Measurements from ENCODE around the gene VMP1.

Gene VMP1

DNA sequence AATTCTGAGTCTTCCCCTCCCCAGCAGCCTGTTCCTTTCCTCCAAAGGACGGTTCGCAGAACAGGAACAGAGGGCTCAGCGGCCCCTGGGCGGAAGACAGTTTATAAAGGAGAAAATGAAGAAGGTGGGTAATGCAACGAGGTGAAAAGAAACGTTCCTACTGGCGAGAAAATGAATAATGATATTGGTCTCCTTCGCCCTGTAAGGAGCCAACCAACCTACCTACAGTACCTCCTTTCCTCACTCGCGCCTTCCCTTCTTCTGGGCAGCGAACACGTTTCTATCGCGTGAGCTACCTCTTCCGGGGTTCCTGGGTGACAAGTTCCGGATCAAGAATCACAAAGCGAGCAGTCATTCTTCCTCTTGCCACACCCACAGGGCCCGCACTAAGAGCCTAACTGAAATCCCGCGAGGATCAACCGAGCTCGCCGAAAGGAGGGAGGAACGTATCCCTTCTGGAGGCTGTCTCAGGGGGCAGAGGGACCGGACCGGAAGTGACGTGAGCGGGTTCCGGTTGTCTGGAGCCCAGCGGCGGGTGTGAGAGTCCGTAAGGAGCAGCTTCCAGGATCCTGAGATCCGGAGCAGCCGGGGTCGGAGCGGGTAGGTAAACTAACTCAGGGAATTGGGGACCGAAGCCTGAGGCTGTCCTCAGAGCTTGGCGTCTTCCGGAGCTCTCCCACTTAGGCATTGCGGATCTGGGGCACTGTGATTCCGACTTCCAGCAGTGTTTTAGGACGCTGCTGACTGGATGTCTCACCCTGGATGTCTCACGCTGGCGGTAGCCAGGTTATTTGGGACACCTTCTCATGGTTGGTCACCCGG is at the start of gene VMP1, which contains the start of gene PTRH2:
Gene VMP1, plus strand, starts transcription at position 506 of the 822 bp plus-strand sequence. CDS start 23,793 bp downstream, outside the sequence.
Gene PTRH2, minus strand, starts transcription at position 282 of the 822 bp plus-strand sequence. CDS start 9,452 bp downstream, outside the sequence.
- DNase-seq (ENCODE audit: low read depth) = peak; percentile 98
- TF ChIP-seq, protein P1, sequence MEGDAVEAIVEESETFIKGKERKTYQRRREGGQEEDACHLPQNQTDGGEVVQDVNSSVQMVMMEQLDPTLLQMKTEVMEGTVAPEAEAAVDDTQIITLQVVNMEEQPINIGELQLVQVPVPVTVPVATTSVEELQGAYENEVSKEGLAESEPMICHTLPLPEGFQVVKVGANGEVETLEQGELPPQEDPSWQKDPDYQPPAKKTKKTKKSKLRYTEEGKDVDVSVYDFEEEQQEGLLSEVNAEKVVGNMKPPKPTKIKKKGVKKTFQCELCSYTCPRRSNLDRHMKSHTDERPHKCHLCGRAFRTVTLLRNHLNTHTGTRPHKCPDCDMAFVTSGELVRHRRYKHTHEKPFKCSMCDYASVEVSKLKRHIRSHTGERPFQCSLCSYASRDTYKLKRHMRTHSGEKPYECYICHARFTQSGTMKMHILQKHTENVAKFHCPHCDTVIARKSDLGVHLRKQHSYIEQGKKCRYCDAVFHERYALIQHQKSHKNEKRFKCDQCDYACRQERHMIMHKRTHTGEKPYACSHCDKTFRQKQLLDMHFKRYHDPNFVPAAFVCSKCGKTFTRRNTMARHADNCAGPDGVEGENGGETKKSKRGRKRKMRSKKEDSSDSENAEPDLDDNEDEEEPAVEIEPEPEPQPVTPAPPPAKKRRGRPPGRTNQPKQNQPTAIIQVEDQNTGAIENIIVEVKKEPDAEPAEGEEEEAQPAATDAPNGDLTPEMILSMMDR (IDR thresholded peaks at IDR 0.05; ENCODE audit: control insufficient read depth, insufficient read depth, low read depth, low read length, missing control alignments) = no peak

DNA sequence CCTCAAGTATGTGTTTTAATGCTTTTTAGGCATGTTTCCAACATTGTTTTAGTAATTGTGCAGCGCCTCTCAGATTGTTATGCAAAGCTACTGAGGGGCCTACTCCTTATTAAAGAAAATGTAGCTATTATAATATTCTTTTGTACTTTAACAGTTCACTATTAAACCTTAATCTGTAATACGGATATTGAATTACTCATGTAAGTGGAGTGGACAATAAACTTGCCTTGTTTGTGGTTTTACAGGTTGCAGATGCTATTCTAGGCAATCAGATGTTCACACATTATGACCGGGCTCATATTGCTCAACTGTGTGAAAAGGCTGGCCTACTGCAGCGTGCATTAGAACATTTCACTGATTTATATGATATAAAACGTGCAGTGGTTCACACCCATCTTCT is 41.2 kb upstream of the VMP1 start:
- TF ChIP-seq, protein P1 (IDR thresholded peaks at IDR 0.05; ENCODE audit: control insufficient read depth, insufficient read depth, low read depth, low read length, missing control alignments) = no peak
- no peak overlapping the region for H3K4me3 ChIP-seq (ENCODE audit: control insufficient read depth, low read depth, low read length)
- DNase-seq (ENCODE audit: low read depth) = no peak

More for the DNA sequence above, at the start of gene VMP1, which contains the start of gene PTRH2:
- H3K4me3 ChIP-seq (ENCODE audit: control insufficient read depth, low read depth, low read length) = peak within 1 kb of the TSS; percentile 78

DNA sequence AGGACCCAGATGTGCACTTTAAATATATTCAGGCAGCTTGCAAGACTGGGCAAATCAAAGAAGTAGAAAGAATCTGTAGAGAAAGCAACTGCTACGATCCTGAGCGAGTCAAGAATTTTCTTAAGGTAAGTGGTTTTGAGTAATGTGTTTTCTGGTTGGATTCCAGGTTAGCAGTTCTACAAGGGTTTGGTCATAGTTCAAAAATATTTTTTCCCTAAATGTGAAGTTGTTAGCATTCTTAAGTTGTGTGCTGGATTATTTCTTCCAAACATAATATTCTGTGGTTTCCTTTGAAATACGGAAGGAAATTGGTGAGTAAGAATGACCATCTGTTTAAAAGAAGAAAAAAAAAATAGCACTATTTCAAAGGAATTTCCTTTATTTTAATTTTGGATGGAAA is 38.6 kb upstream of the VMP1 start:
- DNase-seq (ENCODE audit: low read depth) = peak; percentile 87
- TF ChIP-seq, protein P1 (IDR thresholded peaks at IDR 0.05; ENCODE audit: control insufficient read depth, insufficient read depth, low read depth, low read length, missing control alignments) = no peak
- H3K4me3 ChIP-seq (ENCODE audit: control insufficient read depth, low read depth, low read length) = no peak overlapping the region

DNA sequence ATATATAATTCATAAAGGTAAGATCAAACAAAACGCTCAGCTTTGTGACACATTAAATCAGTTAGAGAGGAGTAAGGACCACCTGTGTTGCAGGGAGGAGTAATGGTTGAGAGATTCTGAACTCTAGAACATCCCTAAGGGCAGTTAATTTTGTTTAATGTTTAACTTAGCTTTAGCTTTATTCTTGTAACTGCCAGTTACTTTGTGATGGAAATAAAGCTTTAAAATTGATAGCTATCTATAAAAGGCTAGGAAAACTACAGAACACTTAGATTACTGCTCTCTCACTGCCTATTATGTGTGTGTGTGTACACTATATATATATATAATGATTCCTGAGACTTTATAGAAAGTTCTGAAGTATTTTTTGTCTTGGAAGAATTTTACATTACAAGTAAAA is 38.0 kb upstream of the VMP1 start:
- TF ChIP-seq, protein P1 (IDR thresholded peaks at IDR 0.05; ENCODE audit: control insufficient read depth, insufficient read depth, low read depth, low read length, missing control alignments) = no peak
- no peak overlapping the region for H3K4me3 ChIP-seq (ENCODE audit: control insufficient read depth, low read depth, low read length)
- DNase-seq (ENCODE audit: low read depth) = no peak

DNA sequence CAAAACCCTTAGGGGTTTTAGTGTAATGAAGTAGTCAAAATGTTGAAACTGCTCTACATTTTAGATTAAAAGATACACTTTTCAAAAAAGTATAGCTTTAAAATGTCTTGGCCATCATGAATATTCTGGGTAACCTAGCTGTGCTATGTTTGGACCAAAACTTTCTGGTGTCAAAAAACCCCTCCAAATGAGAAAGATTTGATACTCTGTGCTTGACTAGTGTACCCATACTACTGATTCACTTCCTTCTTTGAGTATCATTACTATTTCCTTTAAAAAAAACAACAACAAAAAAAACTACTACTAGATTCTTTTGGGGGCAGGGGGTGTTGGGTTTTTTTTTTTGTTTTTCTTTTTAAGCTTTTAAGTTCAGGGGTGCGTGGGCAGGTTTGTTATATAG is 37.5 kb upstream of the VMP1 start:
- TF ChIP-seq, protein P1 (IDR thresholded peaks at IDR 0.05; ENCODE audit: control insufficient read depth, insufficient read depth, low read depth, low read length, missing control alignments) = no peak
- no peak for DNase-seq (ENCODE audit: low read depth)
- no peak overlapping the region for H3K4me3 ChIP-seq (ENCODE audit: control insufficient read depth, low read depth, low read length)

DNA sequence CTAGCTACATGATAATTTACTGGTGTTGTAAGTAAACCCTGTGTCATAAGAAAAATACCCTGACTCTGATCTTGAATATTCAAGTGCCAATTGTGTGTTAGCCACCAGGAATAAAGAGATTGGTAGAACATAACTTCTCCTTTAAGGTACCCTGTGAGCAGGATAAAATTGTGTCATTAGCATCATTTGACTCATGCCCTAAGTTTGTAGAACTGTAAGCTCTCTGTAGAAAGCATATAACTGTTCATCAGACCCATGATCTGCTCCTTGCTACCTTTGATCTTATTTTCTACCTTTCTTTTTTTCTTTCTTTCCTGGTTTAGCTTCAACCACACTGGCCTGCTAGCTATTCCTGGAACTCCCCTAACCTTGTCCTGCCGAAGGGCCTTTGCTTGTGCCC is 36.1 kb upstream of the VMP1 start:
- TF ChIP-seq, protein P1 (IDR thresholded peaks at IDR 0.05; ENCODE audit: control insufficient read depth, insufficient read depth, low read depth, low read length, missing control alignments) = no peak
- no peak for DNase-seq (ENCODE audit: low read depth)
- no peak overlapping the region for H3K4me3 ChIP-seq (ENCODE audit: control insufficient read depth, low read depth, low read length)

Data from AG09309 (cell line).